ENCODE results near the gene ACOD1. TPM values are rescaled to one million over a fixed set of nuclear protein-coding genes. Genes with fewer than 3 reads are reported as not detected.

Gene ACOD1
- total RNA-seq, 1 donor from 2014 or later, result not detected

DNA sequence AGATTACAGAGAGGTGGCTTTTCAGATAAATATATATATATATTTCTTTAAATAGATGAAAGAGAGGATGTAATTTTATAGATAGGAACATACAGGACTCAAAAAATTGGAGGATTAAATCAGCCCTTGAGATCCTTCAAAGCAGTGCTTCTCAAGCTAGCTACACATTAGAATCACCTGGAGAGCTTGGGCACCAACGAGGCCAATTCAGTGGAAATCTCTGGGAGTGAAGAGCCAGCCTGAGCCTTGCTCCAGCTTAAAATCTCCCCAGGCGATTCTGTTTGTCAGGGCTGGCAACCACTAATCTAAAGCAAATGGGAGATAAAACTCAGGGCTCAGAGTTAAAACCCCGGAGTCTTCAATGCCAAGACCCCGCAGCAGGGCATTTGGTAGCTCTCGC, 28.6 kb downstream of the ACOD1 start:
- Histone ChIP-seq H3K4me3 (no peak overlapping the region), H3K4me1 (peaks cover 0 to 3% of the 10 kb centered on the region in 2 donors), H3K9me3 (no peaks in the 10 kb centered on the region), H3K27ac (no peak overlapping the region), H3K36me3 (no peaks in the 10 kb centered on the region), H3K27me3 (no peaks in the 10 kb centered on the region)
- TF ChIP-seq, protein P1, sequence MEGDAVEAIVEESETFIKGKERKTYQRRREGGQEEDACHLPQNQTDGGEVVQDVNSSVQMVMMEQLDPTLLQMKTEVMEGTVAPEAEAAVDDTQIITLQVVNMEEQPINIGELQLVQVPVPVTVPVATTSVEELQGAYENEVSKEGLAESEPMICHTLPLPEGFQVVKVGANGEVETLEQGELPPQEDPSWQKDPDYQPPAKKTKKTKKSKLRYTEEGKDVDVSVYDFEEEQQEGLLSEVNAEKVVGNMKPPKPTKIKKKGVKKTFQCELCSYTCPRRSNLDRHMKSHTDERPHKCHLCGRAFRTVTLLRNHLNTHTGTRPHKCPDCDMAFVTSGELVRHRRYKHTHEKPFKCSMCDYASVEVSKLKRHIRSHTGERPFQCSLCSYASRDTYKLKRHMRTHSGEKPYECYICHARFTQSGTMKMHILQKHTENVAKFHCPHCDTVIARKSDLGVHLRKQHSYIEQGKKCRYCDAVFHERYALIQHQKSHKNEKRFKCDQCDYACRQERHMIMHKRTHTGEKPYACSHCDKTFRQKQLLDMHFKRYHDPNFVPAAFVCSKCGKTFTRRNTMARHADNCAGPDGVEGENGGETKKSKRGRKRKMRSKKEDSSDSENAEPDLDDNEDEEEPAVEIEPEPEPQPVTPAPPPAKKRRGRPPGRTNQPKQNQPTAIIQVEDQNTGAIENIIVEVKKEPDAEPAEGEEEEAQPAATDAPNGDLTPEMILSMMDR (IDR thresholded peaks at IDR 0.05), result no peak
- no peak for DNase-seq (ENCODE audit: low spot score in 2 of 2)
- intact Hi-C loops (cut with DNase I), result no loop called here

DNA sequence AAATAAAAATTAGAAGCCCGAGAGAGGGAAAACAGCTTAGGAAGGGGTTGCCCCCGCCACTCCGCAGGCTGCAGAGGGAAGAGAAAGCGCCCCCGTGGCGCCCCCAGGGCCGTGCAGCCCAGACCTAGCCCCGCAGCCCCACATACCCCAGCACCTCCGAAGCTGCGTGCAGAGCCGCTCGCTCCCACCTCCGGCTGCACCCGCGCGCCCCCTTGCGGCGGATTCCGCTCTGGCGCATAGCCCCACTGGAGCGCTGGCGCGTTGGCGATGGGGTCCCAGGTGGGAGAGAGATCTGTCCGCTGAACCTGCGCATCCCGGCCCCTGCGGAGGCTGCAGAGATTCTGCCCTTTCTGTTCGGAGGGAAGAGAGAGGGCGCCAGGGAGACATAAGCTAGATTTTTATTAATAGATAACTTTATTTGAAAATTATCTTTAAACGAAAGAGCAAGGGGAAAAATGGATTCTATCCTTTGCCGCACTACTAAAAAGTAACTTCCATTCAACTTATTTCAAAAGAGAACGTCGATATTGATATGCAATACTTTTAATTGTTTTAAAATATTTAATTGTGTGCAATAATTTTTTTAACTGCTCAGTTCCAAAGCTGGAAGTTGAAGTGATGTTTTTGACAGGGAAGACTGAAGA, 31.9 kb downstream of the ACOD1 start:
- Histone ChIP-seq H3K4me1 (peaks cover 0 to 3% of the 10 kb centered on the region in 2 donors), H3K27me3 (no peaks in the 10 kb centered on the region), H3K27ac (no peak overlapping the region), H3K9me3 (no peaks in the 10 kb centered on the region), H3K36me3 (no peaks in the 10 kb centered on the region), H3K4me3 (peak overlapping the region; percentile 31 to 58)
- TF ChIP-seq, protein P1 (IDR thresholded peaks at IDR 0.05), result peak; percentile 79 to 98 (median 96)
- intact Hi-C loops (cut with DNase I), result no loop called here
- DNase-seq (ENCODE audit: low spot score in 2 of 2), result peak in 1 of 2 donors; percentile 85

DNA sequence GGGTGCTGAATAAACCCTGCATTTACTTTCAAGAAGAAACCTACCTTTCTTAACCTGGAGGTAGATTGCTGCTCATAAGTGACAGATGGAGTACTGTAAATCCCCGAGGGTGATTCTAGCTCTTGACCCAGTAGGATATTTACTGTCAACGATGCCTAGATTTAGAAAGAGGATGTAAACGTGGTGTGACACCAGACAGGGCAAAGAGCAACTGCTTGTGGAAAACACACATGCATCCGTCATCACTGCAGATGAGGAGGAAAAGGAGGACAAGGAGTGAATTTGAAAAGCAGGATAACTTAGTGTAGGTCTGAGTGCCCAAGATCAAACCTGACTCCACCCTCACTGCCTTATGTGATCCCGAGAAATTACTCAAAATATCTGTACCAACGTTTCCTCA, 33.8 kb downstream of the ACOD1 start:
- intact Hi-C loops (cut with DNase I), result no loop called here
- H3K27me3 ChIP-seq, result no peaks in the 10 kb centered on the region

DNA sequence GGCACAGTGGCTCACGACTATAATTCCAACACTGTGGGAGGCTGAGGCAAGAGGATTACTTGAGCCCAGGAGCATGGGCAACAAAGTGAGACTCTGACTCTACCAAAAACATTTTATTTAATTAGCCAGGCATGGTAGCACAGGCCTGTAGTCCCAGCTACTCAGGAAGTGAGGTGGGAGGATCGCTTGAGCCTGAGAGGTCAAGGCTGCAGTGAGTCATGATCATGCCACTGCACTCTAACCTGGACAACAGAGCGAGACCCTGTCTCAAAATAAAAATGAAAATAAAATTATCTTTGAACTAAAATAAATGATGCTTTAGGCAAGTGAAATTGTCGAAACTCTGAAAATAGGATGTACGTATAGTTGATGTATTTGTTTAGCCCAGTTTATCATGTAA, 35.4 kb downstream of the ACOD1 start:
- TF ChIP-seq, protein P1 (IDR thresholded peaks at IDR 0.05), result no peak
- DNase-seq (ENCODE audit: low spot score in 2 of 2), result no peak
- no peaks in the 10 kb centered on the region for H3K27me3 ChIP-seq
- no peak overlapping the region for H3K4me3 ChIP-seq
- H3K4me1 ChIP-seq, result peaks cover 0 to 3% of the 10 kb centered on the region in 2 donors
- no peak overlapping the region for H3K27ac ChIP-seq
- no peaks in the 10 kb centered on the region for H3K9me3 ChIP-seq
- no peaks in the 10 kb centered on the region for H3K36me3 ChIP-seq
- intact Hi-C loops (cut with DNase I), result no loop called here

More for the DNA sequence above, 33.8 kb downstream of the ACOD1 start:
- H3K4me3 ChIP-seq, result no peak overlapping the region
- TF ChIP-seq, protein P1 (IDR thresholded peaks at IDR 0.05), result no peak
- no peak for DNase-seq (ENCODE audit: low spot score in 2 of 2)
- no peaks in the 10 kb centered on the region for H3K36me3 ChIP-seq
- H3K4me1 ChIP-seq, result peaks cover 0 to 3% of the 10 kb centered on the region in 2 donors
- no peaks in the 10 kb centered on the region for H3K9me3 ChIP-seq
- H3K27ac ChIP-seq, result no peak overlapping the region

DNA sequence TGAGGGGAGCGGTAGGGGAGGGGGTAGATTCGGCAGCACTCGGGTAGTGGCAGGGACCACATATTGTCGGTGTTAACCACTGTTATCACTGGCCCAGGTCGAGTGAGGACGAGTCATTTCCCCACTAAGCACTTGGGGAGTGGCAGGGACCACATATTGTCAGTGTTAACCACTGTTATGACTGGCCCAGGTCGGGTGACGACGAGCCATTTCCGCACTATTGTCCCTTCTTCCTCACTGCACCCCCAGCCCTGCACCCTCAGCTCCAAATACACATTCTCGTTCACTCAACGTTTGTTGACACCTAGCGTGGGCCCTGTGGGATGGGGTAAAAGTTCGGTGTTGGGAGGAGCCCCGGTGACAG, 43.1 kb downstream of the ACOD1 start:
- no peaks in the 10 kb centered on the region for H3K27me3 ChIP-seq
- TF ChIP-seq, protein P1 (IDR thresholded peaks at IDR 0.05), result no peak
- H3K4me1 ChIP-seq, result peaks cover 0 to 9% of the 10 kb centered on the region in 2 donors
- no peaks in the 10 kb centered on the region for H3K9me3 ChIP-seq
- peaks cover 0 to 9% of the 10 kb centered on the region in 2 donors for H3K36me3 ChIP-seq
- peak overlapping the region; percentile 80 to 93 for H3K27ac ChIP-seq
- intact Hi-C loops (cut with DNase I), result loop anchor here (5.0 to 10.0 kb wide), 2 partner anchors 104 to 1117 kb away; partner anchors contain the start of gene KCTD12
- peak in 1 of 2 donors; percentile 20 for DNase-seq (ENCODE audit: low spot score in 2 of 2)
- peak overlapping the region; percentile 68 to 75 for H3K4me3 ChIP-seq
